GM21619 (cell line): ENCODE measurements around the gene ADIG.

ENCODE experiments used
- ATAC-seq: cut with Tn5 transposase; IDR thresholded peaks from one replicate; pipeline ENCODE4 v1.9.1; 2021; ENCODE audit not compliant: unreplicated experiment

The ADIG gene

DNA sequence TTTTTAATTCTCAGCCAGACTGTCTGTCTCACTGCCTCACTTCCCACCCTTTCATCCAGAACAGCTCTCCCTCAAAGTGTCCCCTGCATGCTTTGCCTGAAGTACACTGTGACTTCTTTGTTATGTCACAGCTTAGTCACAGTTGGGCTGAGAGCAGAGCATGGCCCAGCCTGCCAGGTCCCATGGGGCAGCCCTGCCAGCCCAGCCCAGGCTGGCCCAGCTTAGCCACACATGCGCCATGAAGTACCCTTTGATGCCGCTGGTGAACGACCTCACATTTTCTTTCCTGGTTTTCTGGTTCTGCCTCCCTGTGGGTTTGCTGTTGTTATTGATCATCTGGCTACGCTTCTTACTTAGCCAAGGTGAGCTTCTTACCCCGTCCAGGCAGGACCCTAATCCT is at the start of gene ADIG:
Gene ADIG, plus strand, starts transcription at position 185 of the 400 bp plus-strand sequence. Its CDS starts 54 bp downstream, at position 239.
- ATAC-seq, result no peak

DNA sequence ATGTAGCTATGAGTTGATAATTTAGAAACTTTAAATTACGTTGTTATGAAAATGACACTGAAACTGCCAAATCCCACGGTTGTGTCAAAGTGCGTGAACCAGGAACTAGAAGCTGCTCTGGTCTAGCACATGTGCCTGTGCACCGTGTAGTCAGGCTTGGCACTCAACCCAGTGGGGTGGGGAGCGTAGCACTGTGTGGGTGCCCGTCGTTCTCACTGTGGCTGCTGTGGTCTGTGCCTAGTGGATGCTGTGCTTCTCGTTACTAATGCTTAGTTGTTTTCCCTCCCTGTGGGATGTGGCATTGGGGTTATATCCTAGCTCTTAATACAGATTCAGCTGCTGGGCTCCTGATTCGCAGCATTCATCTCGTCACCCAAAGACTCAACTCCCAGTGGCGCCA is 46.2 kb upstream of the ADIG start:
- no peak for ATAC-seq

DNA sequence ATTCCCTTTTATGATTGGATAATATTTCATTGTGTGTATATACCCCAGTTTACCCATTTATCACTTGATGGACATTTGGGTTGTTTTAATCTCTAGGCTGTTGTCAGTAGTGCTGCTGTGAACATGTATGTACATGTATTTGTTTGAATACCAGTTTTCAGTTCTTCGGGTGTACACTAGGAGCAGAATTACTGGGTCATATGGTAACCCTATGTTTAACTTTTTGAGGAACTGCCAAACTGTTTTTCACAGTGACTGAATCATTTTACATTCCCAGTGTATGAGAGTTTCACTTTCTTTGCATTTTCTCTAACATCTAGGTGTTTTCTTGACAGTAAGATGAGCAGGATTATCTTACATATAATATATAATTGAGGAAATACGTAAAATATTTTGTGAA is 44.7 kb upstream of the ADIG start:
- no peak for ATAC-seq

DNA sequence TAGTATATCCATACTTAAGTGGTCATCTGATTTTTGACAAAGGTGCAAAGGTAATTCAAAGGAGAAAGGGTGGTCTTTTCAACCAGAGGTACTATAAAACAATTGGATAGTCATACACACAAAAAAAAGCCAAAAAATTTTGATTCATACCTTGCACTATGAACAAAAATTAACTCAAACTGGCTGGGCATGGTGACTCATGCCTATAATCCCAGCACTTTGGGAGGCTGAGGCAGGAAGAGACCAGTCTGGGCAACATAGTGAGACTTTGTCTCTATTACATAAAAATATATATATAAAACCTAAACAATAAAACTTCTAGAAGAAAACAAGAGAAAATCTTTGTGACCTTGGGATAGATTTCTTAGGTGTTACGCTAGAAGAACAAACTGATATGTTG is 43.8 kb upstream of the ADIG start:
- no peak for ATAC-seq

DNA sequence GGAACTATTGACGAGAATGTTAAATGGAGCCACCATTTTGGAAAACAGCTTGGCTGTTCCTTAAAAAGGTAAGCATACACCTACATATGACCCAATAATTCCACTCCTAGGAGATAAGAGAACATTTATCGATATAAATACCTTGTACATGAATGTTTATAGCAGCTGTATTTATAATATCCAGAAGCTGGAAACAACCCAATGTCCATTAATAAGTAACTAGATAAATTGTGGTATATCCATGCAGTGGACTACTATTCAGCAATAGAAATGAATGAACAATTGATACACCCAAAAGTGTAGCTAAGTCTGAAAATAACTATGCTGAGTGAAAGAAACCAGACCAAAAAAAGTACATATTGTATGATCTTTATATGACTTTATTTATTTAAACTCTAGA is 42.2 kb upstream of the ADIG start:
- ATAC-seq, result no peak

DNA sequence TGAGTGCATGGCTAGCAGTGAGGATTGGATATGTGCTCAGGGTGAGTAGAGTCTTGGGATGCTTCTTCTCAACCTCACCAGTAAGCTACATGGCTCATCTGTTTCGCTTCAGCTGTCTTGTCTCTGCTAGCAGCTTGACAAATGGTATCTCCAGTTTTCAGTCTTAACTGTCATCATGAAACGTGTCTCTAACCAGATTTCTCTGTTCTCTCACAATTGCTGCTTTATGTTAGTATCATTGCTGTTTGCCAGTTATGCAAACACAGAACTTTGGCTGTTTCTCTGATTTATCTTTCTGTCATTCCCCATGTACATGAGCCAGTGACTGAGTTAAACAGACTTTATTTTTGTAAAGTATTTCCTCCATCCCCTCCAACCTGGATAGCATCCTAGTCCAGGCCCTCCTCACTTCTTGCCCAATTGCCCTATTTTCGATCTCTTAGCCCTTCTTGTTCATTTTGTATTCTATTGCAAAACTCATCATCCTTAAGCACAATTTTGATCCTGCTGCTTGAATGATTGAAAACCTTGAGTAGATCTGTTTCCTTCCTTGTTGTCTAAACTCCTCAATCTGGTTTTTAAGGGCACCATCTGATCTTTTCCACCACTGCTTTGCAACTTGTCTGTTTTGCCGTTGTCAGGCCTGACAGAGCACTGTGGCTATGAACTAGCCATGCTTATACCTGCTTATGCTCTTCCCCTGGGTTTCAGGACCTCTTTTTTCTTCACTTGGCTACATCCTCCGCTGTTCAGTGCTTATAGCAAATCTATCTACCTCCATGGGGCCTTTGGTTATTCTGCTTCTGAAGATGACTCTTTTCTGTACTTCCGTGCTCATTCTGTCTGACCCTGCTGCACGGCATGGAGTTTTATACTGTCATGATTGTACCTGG is 37.7 kb upstream of the ADIG start:
- ATAC-seq, result no peak

DNA sequence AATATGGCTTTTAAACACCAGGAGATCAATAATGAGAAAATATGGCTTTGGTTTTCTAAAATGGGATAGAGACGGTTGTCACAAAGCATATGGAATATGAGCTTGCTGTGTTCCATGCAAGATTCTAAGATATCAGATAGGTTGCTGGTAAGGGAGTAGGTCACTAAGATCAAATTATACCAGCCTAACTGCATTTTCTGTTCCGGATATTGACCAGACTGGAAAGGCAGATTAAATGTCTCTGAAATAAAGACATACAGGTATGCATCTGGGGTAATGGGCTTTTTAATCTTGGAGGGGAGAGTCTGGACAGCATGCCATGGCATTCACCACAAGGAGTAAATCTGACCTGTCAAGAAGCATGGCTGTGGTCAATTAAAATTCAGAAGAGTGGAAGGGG is 35.2 kb upstream of the ADIG start:
- no peak for ATAC-seq

DNA sequence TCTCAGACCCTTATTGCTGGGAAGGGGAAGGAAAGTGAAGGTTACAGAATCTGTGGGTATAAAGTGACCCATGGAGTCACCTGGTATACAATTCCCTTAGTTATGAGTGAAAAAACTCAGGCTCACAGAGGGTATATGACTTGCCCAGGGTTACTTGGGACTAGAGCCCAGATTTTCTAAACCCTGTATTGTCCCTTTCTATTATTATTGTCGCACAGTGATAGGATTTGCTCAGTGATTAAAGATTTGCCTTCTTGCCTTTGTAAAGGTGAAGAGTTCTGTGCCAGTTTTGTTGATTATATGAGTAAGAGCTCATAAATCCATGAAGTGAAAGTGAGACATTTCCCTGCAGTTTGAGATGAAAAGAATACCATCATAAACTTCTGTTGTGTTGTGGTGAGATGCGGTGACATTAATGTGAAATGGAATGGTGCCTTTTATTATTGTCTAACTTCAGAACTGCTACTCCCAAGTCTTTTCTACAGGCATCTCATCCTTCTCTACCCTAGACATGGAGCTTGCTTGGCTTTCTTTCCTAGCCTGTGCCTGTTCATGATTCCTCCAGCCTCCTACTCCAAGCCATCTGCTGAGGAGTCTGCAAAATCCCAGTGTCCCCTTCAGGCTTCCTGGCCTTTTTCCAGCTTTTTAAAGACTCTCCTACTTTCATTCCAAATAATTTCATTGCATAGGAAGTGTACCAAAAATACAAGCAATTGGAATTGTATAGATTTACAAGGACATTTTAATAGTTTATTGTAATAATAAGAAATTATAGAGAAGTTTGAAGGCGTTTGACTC is 33.5 kb upstream of the ADIG start:
- ATAC-seq, result no peak

DNA sequence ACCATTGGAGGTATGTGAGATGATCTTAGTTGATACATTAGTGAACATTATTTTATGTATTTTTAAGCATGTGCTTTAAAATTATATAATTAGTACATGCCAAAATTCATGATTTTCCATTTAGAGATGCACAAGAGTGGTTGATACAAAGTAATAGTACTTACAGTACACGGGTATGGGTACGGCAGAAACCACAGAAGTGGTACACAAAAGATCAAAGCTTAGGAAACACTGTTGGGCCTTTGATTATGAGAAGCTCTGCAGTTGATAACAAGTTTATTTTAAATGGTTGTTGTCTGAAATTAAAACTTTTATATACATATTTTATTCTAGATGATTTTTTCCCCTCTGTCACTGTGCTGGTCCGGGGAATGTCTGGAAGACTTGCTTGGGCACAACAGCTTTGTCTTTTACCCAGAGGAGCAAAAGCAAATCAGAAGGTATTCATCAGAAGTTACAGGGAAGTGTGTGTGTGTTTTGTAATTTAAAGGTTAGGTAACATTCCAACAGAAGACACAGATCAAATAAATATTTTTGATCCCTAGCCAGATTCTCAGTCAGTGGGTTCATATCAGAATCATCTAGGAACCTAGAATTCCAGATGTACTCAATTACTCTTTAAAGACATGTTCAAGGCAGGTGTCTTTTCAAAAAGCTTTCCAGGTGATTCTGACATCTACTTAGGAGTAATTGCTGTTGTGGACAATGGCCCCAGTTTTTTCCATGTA is 32.5 kb upstream of the ADIG start:
- no peak for ATAC-seq

DNA sequence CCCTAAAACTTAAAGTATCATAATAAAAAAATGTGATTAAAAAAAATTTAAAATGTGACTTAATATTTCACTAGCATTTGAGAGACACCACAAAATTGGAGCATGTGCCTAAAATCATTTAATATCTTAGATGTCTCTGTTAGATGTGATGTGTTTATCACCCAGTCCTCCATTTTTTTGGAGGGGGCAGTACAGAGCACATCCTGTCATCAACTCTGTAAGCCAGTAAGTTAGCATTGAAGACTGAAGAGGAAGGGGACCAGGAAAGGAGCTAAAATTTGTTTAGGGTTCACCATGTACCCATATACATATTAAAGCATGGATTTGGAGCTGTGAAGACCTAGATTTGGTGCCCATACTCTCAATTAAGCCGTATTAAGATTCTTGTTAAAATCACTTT is 30.7 kb upstream of the ADIG start:
- no peak for ATAC-seq

DNA sequence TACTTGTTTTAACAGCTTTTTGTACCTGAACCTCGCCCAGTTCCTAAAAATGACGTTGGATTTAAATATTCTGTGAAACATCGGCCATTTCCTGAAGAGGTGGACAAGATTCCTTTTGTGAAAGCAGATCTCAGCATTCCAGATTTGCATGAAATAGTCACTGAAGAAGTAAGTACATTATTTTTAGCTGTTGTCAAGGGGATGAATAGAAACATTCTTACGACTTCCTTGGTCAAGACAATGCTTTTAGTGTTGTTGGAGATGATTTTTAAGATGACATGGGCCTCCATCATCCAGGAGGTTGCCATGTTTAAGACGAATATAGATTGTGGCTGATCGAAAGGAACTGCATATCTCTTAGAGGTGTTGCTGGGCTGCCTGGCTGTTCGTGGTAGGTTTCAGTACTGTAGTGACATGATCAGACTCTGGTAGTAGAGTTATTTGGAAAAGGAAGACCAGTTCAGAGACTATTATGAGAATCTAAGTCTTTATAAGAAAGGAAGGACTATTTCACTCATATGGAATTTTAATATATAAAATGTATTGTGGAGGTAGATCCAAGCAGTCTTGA is 29.9 kb upstream of the ADIG start:
- ATAC-seq, result no peak

DNA sequence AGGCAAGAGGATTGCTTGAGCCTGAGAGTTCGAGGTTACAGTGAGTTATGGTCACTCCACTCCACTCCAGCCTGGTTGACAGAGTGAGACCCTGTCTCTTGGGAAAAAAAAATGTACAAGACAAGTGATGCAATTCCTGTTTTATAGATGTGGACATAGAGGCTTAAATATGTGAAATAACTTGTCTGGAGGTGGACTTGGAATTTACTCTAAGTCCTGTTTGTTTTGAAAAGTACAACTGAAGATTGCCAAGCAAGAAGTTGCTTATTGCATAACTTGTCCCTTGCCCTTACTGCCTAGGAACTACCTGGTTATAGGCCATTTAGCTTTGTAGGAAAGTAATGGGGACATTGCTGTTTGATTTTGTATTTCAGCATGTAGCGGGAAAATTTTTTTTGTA is 26.0 kb upstream of the ADIG start:
- ATAC-seq, result no peak

DNA sequence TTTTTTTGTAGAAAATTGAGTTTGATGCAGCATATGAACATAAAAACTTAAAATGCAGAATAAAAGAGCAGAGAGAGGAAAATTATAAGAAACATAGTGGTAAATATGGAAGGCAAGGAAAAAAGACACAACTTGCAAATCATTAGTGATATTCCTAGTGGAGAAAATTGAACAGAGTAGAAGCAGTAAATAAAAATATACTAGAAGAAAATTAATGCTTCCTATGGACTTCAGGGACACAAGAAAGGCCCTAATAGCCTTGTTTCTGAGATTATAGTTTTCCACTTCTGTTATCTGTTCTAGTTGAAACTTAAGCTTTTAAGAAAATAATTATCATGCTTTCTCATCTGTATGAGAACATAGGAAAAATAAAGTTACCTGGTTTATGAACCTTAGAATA is 25.6 kb upstream of the ADIG start:
- no peak for ATAC-seq

DNA sequence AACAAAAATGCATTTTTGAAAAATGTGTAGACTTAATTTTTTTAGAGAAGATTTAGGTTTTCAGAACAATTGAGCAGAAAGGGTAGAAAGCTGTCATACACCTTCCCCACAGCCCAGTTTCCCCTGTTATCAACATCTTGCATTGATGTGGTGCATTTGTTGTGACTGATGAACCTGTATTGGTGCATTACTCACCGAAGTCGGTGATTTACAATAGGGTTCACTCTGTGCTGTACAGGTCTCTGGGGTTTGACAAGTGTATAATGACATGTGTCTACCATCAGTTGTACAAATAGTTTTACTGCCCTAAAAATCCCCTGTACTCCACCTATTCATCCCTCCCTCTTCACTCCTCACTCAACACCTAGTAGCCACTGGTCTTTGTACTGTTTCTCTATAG is 23.8 kb upstream of the ADIG start:
- ATAC-seq, result no peak

DNA sequence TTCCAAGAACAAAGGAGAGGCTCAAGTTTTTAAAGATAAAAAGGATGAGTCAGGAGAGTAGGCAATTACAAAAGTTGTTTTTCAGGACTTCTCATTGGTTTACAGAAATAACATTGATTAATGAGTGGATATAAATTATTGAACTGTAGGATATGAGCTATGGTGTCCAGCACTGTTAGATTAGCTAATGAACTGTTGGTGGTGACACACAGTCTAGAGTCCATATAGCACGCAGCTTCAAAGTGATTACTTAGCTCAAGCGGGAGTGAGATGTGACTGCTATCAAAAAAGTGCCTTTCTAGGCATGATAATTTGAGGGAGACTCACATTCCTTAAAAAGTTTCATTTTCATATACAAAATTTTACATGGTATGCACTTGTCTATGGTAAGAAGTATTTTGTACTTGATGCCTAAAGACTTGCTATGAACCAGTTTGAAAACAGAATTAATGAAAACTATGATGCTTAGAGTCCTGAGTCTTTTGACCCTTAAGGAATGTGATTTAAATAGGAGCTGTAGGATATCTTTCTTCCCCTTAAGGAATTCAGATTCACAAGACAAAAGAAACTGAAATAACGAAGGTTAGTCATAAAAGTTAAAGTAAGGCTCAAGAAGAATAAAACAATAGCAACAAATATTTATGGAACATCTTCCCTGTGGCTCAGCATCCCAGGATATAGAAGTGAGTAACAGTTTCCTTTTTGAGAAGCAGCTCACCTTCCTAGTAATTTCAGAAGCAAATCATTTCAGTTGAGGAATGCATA is 22.2 kb upstream of the ADIG start:
- ATAC-seq, result no peak

DNA sequence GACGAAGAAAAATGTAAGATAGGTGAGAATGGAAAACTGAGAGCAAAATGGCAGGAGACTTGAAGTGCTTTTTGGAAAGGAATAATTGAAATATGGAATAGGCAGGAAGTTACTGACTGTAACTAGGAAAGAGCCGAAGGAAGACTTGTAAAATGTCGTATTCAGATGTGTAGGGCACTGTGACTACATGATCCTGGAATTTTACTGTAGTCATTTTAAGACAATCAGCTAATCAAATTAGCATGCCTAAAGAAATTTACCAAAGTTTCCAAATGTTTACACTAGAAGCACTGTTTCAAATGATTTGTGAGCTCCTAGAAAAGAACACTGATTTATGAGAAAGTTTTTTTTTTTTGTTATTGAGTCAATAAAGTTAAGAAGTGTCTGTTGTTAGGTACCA is 21.2 kb upstream of the ADIG start:
- ATAC-seq, result no peak

DNA sequence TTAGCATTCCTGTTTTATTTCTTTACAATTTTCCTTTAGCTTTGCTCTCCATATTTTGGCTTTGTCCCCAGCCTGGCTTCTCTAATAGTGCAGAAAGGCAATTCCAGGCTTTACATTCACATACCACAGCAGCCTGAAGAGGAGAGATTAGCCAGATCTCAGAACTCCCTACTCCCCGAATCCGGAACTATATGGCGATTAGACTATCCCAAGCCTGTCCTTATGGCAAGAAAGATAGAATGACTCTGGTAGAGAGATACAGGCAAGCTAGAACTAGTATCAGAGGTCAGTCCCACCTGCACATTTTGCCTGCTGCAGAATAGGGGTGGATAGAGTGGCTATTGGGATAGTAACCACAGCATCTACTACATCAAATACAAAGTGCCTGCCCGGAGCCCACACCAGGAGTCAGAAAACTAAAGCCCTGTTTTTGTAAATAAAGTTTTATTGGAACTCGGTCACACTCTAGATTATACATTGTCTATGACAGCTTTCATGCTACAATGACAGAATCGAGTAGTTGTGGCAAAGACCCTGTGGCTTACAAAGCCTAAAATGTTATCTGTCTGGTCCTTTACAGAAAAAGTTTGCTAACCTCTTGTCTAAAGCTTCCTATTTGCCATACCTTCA is 17.1 kb upstream of the ADIG start:
- ATAC-seq, result no peak

DNA sequence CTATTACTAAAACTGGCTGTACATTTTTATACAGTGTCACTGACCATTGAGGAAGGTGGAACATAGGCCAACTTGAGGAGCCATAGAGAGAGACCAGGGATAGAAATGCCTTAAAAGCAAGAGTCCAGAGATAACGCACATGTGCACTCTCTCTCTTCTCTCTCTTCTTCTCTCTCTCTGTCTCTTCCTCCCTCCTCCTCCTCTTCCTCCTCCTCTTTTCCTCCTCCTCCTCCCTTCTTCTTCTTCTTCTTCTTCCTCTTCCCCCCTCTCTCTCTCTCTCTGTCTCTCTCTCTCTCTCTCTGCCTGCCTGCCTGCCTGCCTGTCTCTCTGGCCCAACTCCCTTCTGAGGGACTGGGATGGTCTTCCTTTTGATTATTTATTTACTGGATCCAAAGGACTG is 16.3 kb upstream of the ADIG start:
- ATAC-seq, result no peak

DNA sequence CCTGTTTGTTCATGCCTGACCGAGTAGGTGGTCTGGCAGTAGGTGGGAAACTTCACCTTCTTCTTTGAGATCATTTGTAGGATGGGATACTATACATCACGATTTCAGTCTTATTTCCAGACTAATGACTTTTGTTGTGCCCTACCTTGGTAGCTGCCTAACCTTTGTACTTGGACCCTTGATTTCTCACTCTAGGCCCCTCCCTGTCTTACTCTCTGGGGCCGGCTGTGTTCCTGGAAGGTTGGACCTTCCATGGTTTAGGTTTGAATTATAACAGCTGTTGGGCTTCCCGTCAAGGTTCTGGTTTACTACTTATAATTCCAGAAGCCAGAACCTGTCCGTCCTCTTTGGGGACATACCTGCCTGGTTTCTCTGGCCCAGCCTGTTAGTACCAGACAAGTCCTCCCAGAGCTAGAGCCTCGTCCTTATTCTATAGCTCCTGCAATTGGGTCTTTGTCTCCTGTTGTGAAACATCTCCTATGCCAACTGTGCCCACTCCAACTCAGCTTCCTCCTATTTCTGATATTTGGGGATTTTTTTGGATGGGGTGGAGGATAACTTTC is 14.9 kb upstream of the ADIG start:
- ATAC-seq, result no peak
